ENCODE results near the gene SRRD.

GRCh38 chr22:26461188-26461810, 22.4 kb upstream of the SRRD start:
- peak; percentile 52 to 78 (median 68) for TF ChIP-seq CTCF (IDR thresholded peaks at IDR 0.05)
- no peak for TF ChIP-seq POLR2A (IDR thresholded peaks at IDR 0.05)
